ENCODE measurements around the gene CCDC201. TPM values are rescaled to one million over a fixed set of nuclear protein-coding genes. Genes with fewer than 3 reads are reported as not detected.

Gene CCDC201
- polyA plus RNA-seq, 3 donors, result not detected

DNA sequence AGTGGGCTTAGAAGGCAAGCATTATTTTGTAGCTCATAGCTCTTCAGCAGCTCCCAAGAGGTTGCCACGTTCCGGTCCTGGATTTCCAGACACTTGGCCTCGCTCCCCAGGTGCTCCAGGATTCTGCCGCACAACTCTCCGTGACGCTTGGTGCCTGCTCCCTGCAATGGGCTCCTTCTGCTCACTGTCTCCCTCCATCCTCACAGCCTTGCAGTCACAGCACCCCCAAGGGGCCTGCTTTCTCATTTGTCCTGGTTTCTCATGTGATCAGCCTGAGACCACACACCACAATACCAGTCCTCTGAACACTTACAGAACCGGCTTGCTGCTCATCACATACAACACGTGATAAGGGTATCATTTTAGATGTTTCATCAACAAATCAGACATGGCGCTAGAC is 38.4 kb upstream of the CCDC201 start:
- intact Hi-C loops (cut with micrococcal nuclease), result no loop called here
- no peak overlapping the region for H3K4me3 ChIP-seq (replicated peaks in 1 of 3; ENCODE audit: low read depth in 2 of 3, low read length in 3 of 3)

GRCh38 chr7:45910855-45911254 is 38.0 kb upstream of the CCDC201 start:
- H3K4me3 Mint-ChIP-seq, result no peak overlapping the region

More for the DNA sequence above, 38.4 kb upstream of the CCDC201 start:
- TF ChIP-seq, protein P1, sequence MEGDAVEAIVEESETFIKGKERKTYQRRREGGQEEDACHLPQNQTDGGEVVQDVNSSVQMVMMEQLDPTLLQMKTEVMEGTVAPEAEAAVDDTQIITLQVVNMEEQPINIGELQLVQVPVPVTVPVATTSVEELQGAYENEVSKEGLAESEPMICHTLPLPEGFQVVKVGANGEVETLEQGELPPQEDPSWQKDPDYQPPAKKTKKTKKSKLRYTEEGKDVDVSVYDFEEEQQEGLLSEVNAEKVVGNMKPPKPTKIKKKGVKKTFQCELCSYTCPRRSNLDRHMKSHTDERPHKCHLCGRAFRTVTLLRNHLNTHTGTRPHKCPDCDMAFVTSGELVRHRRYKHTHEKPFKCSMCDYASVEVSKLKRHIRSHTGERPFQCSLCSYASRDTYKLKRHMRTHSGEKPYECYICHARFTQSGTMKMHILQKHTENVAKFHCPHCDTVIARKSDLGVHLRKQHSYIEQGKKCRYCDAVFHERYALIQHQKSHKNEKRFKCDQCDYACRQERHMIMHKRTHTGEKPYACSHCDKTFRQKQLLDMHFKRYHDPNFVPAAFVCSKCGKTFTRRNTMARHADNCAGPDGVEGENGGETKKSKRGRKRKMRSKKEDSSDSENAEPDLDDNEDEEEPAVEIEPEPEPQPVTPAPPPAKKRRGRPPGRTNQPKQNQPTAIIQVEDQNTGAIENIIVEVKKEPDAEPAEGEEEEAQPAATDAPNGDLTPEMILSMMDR (IDR thresholded peaks at IDR 0.05), result no peak
- H3K36me3 ChIP-seq (replicated peaks in 1 of 2; ENCODE audit: control insufficient read depth in 1 of 2, insufficient read depth in 2 of 2, low read length in 2 of 2), result no peaks in the 10 kb centered on the region
- no peak overlapping the region for H2AFZ ChIP-seq (ENCODE audit: insufficient read depth, low read depth, low read length, poor library complexity, severe bottlenecking)
- Mint-ChIP-seq H3K4me1 (no peaks in the 10 kb centered on the region), H3K36me3 (no peaks in the 10 kb centered on the region), H3K27me3 (ENCODE audit: low read depth in 3 of 3) (peaks cover 3 to 7% (median 4%) of the 10 kb centered on the region in 3 donors), H3K9me3 (peaks cover 0 to 3% (median 0%) of the 10 kb centered on the region in 7 donors), H3K4me3 (no peak overlapping the region), H3K27ac (no peak overlapping the region)
- no peak overlapping the region for H3K4me2 ChIP-seq (replicated peaks; ENCODE audit: extremely low read depth, low read length, poor library complexity, severe bottlenecking)
- no peak overlapping the region for H3K27ac ChIP-seq (ENCODE audit: low read depth in 1 of 2, low read length in 2 of 2)
- WGBS (ENCODE audit: insufficient coverage), result 95% methylated on average over 8 of the region's 9 CpGs
- peaks cover 0 to under 1% of the 10 kb centered on the region in 2 donors for H3K27me3 ChIP-seq (ENCODE audit: control insufficient read depth in 2 of 2, insufficient read depth in 2 of 2, low read length in 2 of 2)
- DNase-seq, result no peak
- H3K9ac ChIP-seq (ENCODE audit: insufficient read depth, low read length, poor library complexity, severe bottlenecking), result no peak overlapping the region
- H3K79me2 ChIP-seq (ENCODE audit: insufficient read depth, low read length), result no peaks in the 10 kb centered on the region
- no peaks in the 10 kb centered on the region for H3K9me3 ChIP-seq (replicated peaks in 1 of 2; ENCODE audit: control insufficient read depth in 1 of 2, insufficient read depth in 1 of 2, low read length in 2 of 2)
- H3K4me1 ChIP-seq (ENCODE audit: control insufficient read depth in 1 of 2, insufficient read depth in 2 of 2, low read length in 2 of 2), result no peaks in the 10 kb centered on the region
- H4K20me1 ChIP-seq (ENCODE audit: insufficient read depth, low read length), result no peaks in the 10 kb centered on the region

More at GRCh38 chr7:45910855-45911254, 38.0 kb upstream of the CCDC201 start:
- Mint-ChIP-seq H3K4me1 (no peaks in the 10 kb centered on the region), H3K27me3 (ENCODE audit: low read depth in 3 of 3) (peaks cover 3 to 4% (median 3%) of the 10 kb centered on the region in 3 donors), H3K36me3 (no peaks in the 10 kb centered on the region), H3K27ac (no peak overlapping the region), H3K9me3 (peaks cover 0 to 3% (median 0%) of the 10 kb centered on the region in 7 donors)
- WGBS (ENCODE audit: insufficient coverage), result no CpG with 5 or more reads among the region's 3 CpGs
- Histone ChIP-seq H2AFZ (ENCODE audit: insufficient read depth, low read depth, low read length, poor library complexity, severe bottlenecking) (no peak overlapping the region), H3K9ac (ENCODE audit: insufficient read depth, low read length, poor library complexity, severe bottlenecking) (no peak overlapping the region), H3K27ac (ENCODE audit: low read depth in 1 of 2, low read length in 2 of 2) (no peak overlapping the region), H3K36me3 (replicated peaks in 1 of 2; ENCODE audit: control insufficient read depth in 1 of 2, insufficient read depth in 2 of 2, low read length in 2 of 2) (no peaks in the 10 kb centered on the region), H3K4me1 (ENCODE audit: control insufficient read depth in 1 of 2, insufficient read depth in 2 of 2, low read length in 2 of 2) (no peaks in the 10 kb centered on the region), H3K79me2 (ENCODE audit: insufficient read depth, low read length) (no peaks in the 10 kb centered on the region), H4K20me1 (ENCODE audit: insufficient read depth, low read length) (no peaks in the 10 kb centered on the region), H3K9me3 (replicated peaks in 1 of 2; ENCODE audit: control insufficient read depth in 1 of 2, insufficient read depth in 1 of 2, low read length in 2 of 2) (no peaks in the 10 kb centered on the region), H3K27me3 (ENCODE audit: control insufficient read depth in 2 of 2, insufficient read depth in 2 of 2, low read length in 2 of 2) (no peaks in the 10 kb centered on the region), H3K4me2 (replicated peaks; ENCODE audit: extremely low read depth, low read length, poor library complexity, severe bottlenecking) (no peak overlapping the region), H3K4me3 (replicated peaks in 1 of 3; ENCODE audit: low read depth in 2 of 3, low read length in 3 of 3) (no peak overlapping the region)
- intact Hi-C loops (cut with micrococcal nuclease), result no loop called here
- no peak for DNase-seq
- TF ChIP-seq, protein P1 (IDR thresholded peaks at IDR 0.05), result no peak
